H1 (cell line): ENCODE measurements around the gene CLNS1A. TPM values are rescaled to one million over a fixed set of nuclear protein-coding genes. Genes with fewer than 3 reads are reported as not detected.

Source experiments
- CTCF ChIA-PET: fragments of 300-600 bp; sonication (Branson Sonifier 250); formaldehyde crosslinking; loops from one replicate; lab custom pipeline; 2021; ENCODE audit not compliant: partially characterized antibody; lab: Charles Lee
- POLR2A ChIA-PET: fragments of 300-600 bp; sonication (Branson Sonifier 250); formaldehyde crosslinking; loops from one replicate; lab custom pipeline; 2021; ENCODE audit warnings: inconsistent platforms; ENCODE audit not compliant: partially characterized antibody; lab: Charles Lee
- DNase-seq, 2 experiments: peaks; one replicate each; pipeline versions ENCODE4 v3.0.0 to v3.0.0-alpha.2; 2010 to 2022; ENCODE audit warnings: low spot score in 2 of 2, low read depth in 1 of 2, mixed read lengths in 1 of 2
- FAIRE-seq: peaks from 2 replicates; lab custom pipeline; 2011; peaks lifted over from hg19 to GRCh38; lab: Jason Lieb, UNC
- H2AFZ ChIP-seq: 2 replicates; pipeline ENCODE4 v1.8.1; 2012; ENCODE audit warnings: low read length, inconsistent platforms
- H2AK5ac ChIP-seq: 2 replicates; pipeline ENCODE4 v1.6.1; 2013; ENCODE audit warnings: low read depth, low read length
- H2BK120ac ChIP-seq: replicated peaks from 2 replicates; pipeline ENCODE3; 2013; ENCODE audit warnings: low read depth, low read length, inconsistent platforms
- H2BK12ac ChIP-seq: 2 replicates; pipeline ENCODE4 v1.6.1; 2013; ENCODE audit warnings: low read depth, low read length
- H2BK15ac ChIP-seq: 2 replicates; pipeline ENCODE4 v1.6.1; 2013; ENCODE audit warnings: low read length
- H2BK20ac ChIP-seq: 2 replicates; pipeline ENCODE4 v1.6.1; 2013; ENCODE audit warnings: low read length
- H2BK5ac ChIP-seq: 2 replicates; pipeline ENCODE4 v1.6.1; 2013; ENCODE audit warnings: low read depth, low read length
- H3K14ac ChIP-seq: 2 replicates; pipeline ENCODE4 v1.6.1; 2013; ENCODE audit warnings: inconsistent platforms; ENCODE audit not compliant: insufficient read length
- H3K18ac ChIP-seq: 2 replicates; pipeline ENCODE4 v1.6.1; 2013; ENCODE audit warnings: low read length; ENCODE audit errors: extremely low read depth
- H3K23ac ChIP-seq: 2 replicates; pipeline ENCODE4 v1.6.1; 2013; ENCODE audit warnings: inconsistent platforms; ENCODE audit not compliant: insufficient read length
- H3K23me2 ChIP-seq: 2 replicates; pipeline ENCODE4 v1.6.1; 2013; ENCODE audit warnings: low read depth, low read length
- H3K27ac ChIP-seq: 2 replicates; pipeline ENCODE4 v1.6.1; 2011; ENCODE audit warnings: low read depth, low read length, inconsistent platforms
- H3K27me3 ChIP-seq, 4 experiments: replicated peaks in 1 of 4; 1 replicate in 1 of 4; 2 replicates in 3 of 4; pipeline versions ENCODE4 v1.6.1 to v1.8.1; 2011 to 2013; ENCODE audit warnings: low read length in 3 of 4, mild to moderate bottlenecking in 3 of 4, inconsistent platforms in 2 of 4, mixed read lengths in 2 of 4, moderate library complexity in 1 of 4; ENCODE audit not compliant: control insufficient read depth in 3 of 4, insufficient read depth in 3 of 4; ENCODE audit errors: extremely low read depth in 1 of 4
- H3K36me3 ChIP-seq, 4 experiments: 2 replicates each; pipeline versions ENCODE4 v1.6.1 to v1.8.1; 2011 to 2013; ENCODE audit warnings: mild to moderate bottlenecking in 4 of 4, low read length in 3 of 4, moderate library complexity in 2 of 4, control low read depth in 1 of 4, inconsistent platforms in 1 of 4; ENCODE audit not compliant: insufficient read depth in 4 of 4, control insufficient read depth in 2 of 4
- H3K4ac ChIP-seq: replicated peaks from 2 replicates; pipeline ENCODE3; 2013; ENCODE audit warnings: low read length, low read depth, mixed read lengths, inconsistent platforms; ENCODE audit not compliant: insufficient read length
- H3K4me1 ChIP-seq, 4 experiments: replicated peaks in 1 of 4; 1 replicate in 1 of 4; 2 replicates in 3 of 4; pipeline versions ENCODE4 v1.6.1 to v1.8.1; 2011 to 2013; ENCODE audit warnings: low read length in 3 of 4, inconsistent platforms in 2 of 4, mixed read lengths in 1 of 4; ENCODE audit not compliant: insufficient read depth in 4 of 4, control insufficient read depth in 3 of 4
- H3K4me2 ChIP-seq, 2 experiments: 2 replicates each; pipeline versions ENCODE4 v1.6.1 to v1.8.1; 2011 to 2013; ENCODE audit warnings: low read depth in 2 of 2, low read length in 2 of 2, control low read depth in 1 of 2, inconsistent platforms in 1 of 2, mild to moderate bottlenecking in 1 of 2; ENCODE audit not compliant: insufficient read depth in 1 of 2
- H3K4me3 ChIP-seq, 4 experiments: fragments of 200-600, 300-600 bp in 1 of 4; sonication (generic), shearing (Covaris generic), sonication (Bioruptor Twin) in 1 of 4; 2 replicates each; pipeline versions ENCODE4 v1.5.1 to v1.8.1; 2011 to 2016; ENCODE audit warnings: low read length in 4 of 4, low read depth in 3 of 4, control low read depth in 2 of 4, inconsistent platforms in 2 of 4, mild to moderate bottlenecking in 2 of 4, mixed read lengths in 1 of 4, moderate library complexity in 1 of 4; ENCODE audit not compliant: insufficient read depth in 2 of 4; ENCODE audit errors: extremely low read depth in 1 of 4
- H3K56ac ChIP-seq: replicated peaks from 2 replicates; pipeline ENCODE3; 2013; ENCODE audit warnings: low read depth, mild to moderate bottlenecking, mixed read lengths, low read length, inconsistent platforms; ENCODE audit not compliant: insufficient read length
- H3K79me1 ChIP-seq: 2 replicates; pipeline ENCODE4 v1.6.1; 2013; ENCODE audit warnings: low read depth, low read length, control low read depth
- H3K79me2 ChIP-seq, 2 experiments: 2 replicates each; pipeline versions ENCODE4 v1.6.1 to v1.8.1; 2012 to 2013; ENCODE audit warnings: low read length in 2 of 2, mild to moderate bottlenecking in 2 of 2, inconsistent platforms in 1 of 2; ENCODE audit not compliant: insufficient read depth in 2 of 2, control insufficient read depth in 1 of 2
- H3K9ac ChIP-seq, 4 experiments: replicated peaks in 1 of 4; 1 replicate in 1 of 4; 2 replicates in 3 of 4; pipeline versions ENCODE4 v1.6.1 to v1.8.1; 2011 to 2013; ENCODE audit warnings: low read depth in 3 of 4, low read length in 3 of 4, control low read depth in 2 of 4, mild to moderate bottlenecking in 2 of 4, moderate library complexity in 2 of 4, inconsistent platforms in 1 of 4; ENCODE audit errors: extremely low read depth in 1 of 4
- H3K9me3 ChIP-seq, 2 experiments: 2 replicates each; pipeline versions ENCODE4 v1.6.1 to v1.8.1; 2012 to 2013; ENCODE audit warnings: mild to moderate bottlenecking in 2 of 2, moderate library complexity in 2 of 2, control low read depth in 1 of 2, inconsistent platforms in 1 of 2, low read depth in 1 of 2, low read length in 1 of 2, mixed read lengths in 1 of 2; ENCODE audit not compliant: insufficient read depth in 2 of 2
- H4K20me1 ChIP-seq, 2 experiments: replicated peaks in 1 of 2; 2 replicates each; pipeline versions ENCODE3 to v1.8.1; 2011 to 2013; ENCODE audit warnings: inconsistent platforms in 2 of 2, low read length in 2 of 2, mild to moderate bottlenecking in 1 of 2; ENCODE audit not compliant: insufficient read depth in 2 of 2, control insufficient read depth in 1 of 2
- H4K5ac ChIP-seq: 2 replicates; pipeline ENCODE4 v1.6.1; 2013; ENCODE audit warnings: low read length, low read depth, mixed read lengths, inconsistent platforms; ENCODE audit not compliant: insufficient read length
- H4K8ac ChIP-seq: 2 replicates; pipeline ENCODE4 v1.8.0; 2013; ENCODE audit warnings: mild to moderate bottlenecking, moderate library complexity, low read length, inconsistent platforms; ENCODE audit not compliant: insufficient read depth; ENCODE audit errors: extremely low read depth
- H4K91ac ChIP-seq: replicated peaks from 2 replicates; pipeline ENCODE3; 2013; ENCODE audit warnings: low read length, mixed read lengths, inconsistent platforms; ENCODE audit not compliant: insufficient read length
- ASH2L ChIP-seq: fragments of 200-600, 300-600 bp; sonication (generic); IDR thresholded peaks from one replicate; pipeline ENCODE4 v1.7.1; 2017; ENCODE audit warnings: low read length
- CEBPB ChIP-seq: IDR thresholded peaks from 2 replicates; pipeline ENCODE4 v1.6.1; 2012; ENCODE audit warnings: low read depth, low read length
- CHD1 ChIP-seq: IDR thresholded peaks from 2 replicates; pipeline ENCODE4 v1.6.1; 2012; ENCODE audit warnings: low read depth, low read length, improper control_type of control experiment
- CHD2 ChIP-seq: IDR thresholded peaks from 2 replicates; pipeline ENCODE4 v1.6.1; 2012; ENCODE audit warnings: low read length, improper control_type of control experiment
- CTBP2 ChIP-seq: IDR thresholded peaks from 2 replicates; pipeline ENCODE4 v1.7.0; 2011; ENCODE audit warnings: borderline replicate concordance, mild to moderate bottlenecking, moderate library complexity, mixed read lengths, low read length; ENCODE audit not compliant: insufficient read depth, insufficient read length
- EGR1 ChIP-seq: IDR thresholded peaks from 2 replicates; pipeline ENCODE4 v1.6.1; 2011; ENCODE audit warnings: low read depth, low read length, borderline replicate concordance
- HDAC2 ChIP-seq, 2 experiments: fragments of 300-600 bp in 1 of 2; sonication (generic) in 1 of 2; IDR thresholded peaks; 2 replicates each; pipeline ENCODE4 v1.6.1; 2011 to 2012; ENCODE audit warnings: low read depth in 2 of 2, low read length in 2 of 2, mild to moderate bottlenecking in 2 of 2, moderate library complexity in 2 of 2, borderline replicate concordance in 1 of 2, inconsistent platforms in 1 of 2
- MAFK ChIP-seq: IDR thresholded peaks from 2 replicates; pipeline ENCODE4 v1.6.1; 2012; ENCODE audit warnings: low read depth, mild to moderate bottlenecking, improper control_type of control experiment, low read length
- SIX5 ChIP-seq: IDR thresholded peaks from 2 replicates; pipeline ENCODE4 v1.6.1; 2011; ENCODE audit warnings: mild to moderate bottlenecking, low read depth, low read length
- TBP ChIP-seq: IDR thresholded peaks from 2 replicates; pipeline ENCODE4 v1.6.1; 2011; ENCODE audit warnings: low read depth, low read length, improper control_type of control experiment
- YY1 ChIP-seq: IDR thresholded peaks from 2 replicates; pipeline ENCODE4 v1.6.1; 2011; ENCODE audit warnings: low read depth, mild to moderate bottlenecking, low read length
- WGBS, 2 experiments: shearing (Covaris generic) in 1 of 2; methylation state at CpG; one replicate each; pipeline versions ENCODE4 v1.1.6 to v1.1.7; 2013 to 2015; ENCODE audit warnings: low lambda C conversion rate in 2 of 2, mixed read lengths in 2 of 2, inconsistent platforms in 1 of 2, low coverage in 1 of 2, missing lambda C conversion rate in 1 of 2; ENCODE audit not compliant: insufficient replicate concordance in 2 of 2, insufficient coverage in 1 of 2, insufficient read length in 1 of 2; ENCODE audit errors: extremely low coverage in 1 of 2, missing lambda C conversion rate in 1 of 2; 5-methylcytosine and 5-hydroxymethylcytosine counted together
- polyA plus RNA-seq, 7 experiments: library from polyadenylated mRNA; depleted of rRNA in 3 of 7; stranded (reverse) in 5 of 7; unstranded in 2 of 7; fragments of >200 nt in 5 of 7; fragments of 200-250 nt in 2 of 7; gene quantifications; 1 replicate in 5 of 7; 2 replicates in 1 of 7; 4 replicates in 1 of 7; pipeline versions ENCODE4 v1.2.1 to v1.2.3, GENCODE V29; 2011 to 2013; ENCODE audit warnings: missing spikeins in 2 of 7, mixed read lengths in 2 of 7
- total RNA-seq: library from RNA; stranded (reverse); fragmentation: NEBNext Ultra II Directional; extraction: Animal tissue kit (Norgen Biotek cat#: 25700); gene quantifications from 2 replicates; pipeline ENCODE4 v1.2.1, GENCODE V29; 2021
- TF ChIP-seq, protein P1 (sequence below): IDR thresholded peaks from 2 replicates; pipeline ENCODE4 v1.6.1; 2012; ENCODE audit warnings: inconsistent platforms
- TF ChIP-seq, protein P2 (sequence below): IDR thresholded peaks from 2 replicates; pipeline ENCODE4 v1.6.1; 2011; ENCODE audit warnings: low read depth, mild to moderate bottlenecking, low read length; ENCODE audit not compliant: insufficient read depth
- TF ChIP-seq, protein P3 (sequence below): IDR thresholded peaks from 2 replicates; pipeline ENCODE4 v1.6.1; 2012; ENCODE audit warnings: inconsistent platforms

CLNS1A gene
- total and polyA plus RNA-seq, 2 of the 8 experiments (the other 6 are each of a cell fraction or from before 2014, with no cell fraction given) = 136 to 177 TPM

DNA sequence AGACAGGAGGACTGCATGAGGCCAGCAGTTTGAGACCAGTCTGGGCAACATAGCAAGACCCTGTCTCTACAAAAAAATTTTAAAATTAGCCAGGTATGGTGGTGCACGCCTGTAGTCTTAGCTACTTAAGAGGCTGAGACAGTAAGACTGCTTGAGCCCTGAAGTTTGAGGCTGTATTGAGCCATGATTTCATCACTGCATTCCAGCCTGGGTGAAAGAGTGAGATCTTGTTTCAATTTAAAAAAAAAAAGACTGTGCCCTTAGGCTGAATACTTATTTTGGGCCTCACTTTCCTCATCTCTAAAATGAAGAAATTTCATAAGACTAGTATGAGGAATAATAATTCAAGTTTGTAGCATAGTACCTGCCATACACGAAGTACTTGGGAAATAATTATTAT, 41.0 kb downstream of the CLNS1A start:
- H3K56ac ChIP-seq = no peak overlapping the region
- no peak overlapping the region for H4K5ac ChIP-seq
- WGBS, 2 experiments = 98% methylated on average over 2 of the region's 2 CpGs; no CpG with 5 or more reads in 1 of the 2 experiments
- H3K27me3 ChIP-seq = no peaks in the 10 kb centered on the region
- H2AFZ ChIP-seq = no peak overlapping the region
- no peak overlapping the region for H3K27ac ChIP-seq
- ChIA-PET POLR2A (no interaction called here), CTCF (interaction anchor here (1.0 kb wide), 1 partner anchor 15 kb away, joined by 4 read pairs; no protein-coding TSS in a partner anchor)
- H3K4me1 ChIP-seq = no peaks in the 10 kb centered on the region
- no peak overlapping the region for H3K18ac ChIP-seq
- H2BK5ac ChIP-seq = no peak overlapping the region
- H3K23me2 ChIP-seq = no peaks in the 10 kb centered on the region
- no peak overlapping the region for H2BK20ac ChIP-seq
- no peak overlapping the region for H4K91ac ChIP-seq
- no peaks in the 10 kb centered on the region for H4K20me1 ChIP-seq
- no peaks in the 10 kb centered on the region for H3K9me3 ChIP-seq
- no peak overlapping the region for H3K9ac ChIP-seq
- H3K4ac ChIP-seq = no peak overlapping the region
- H2BK15ac ChIP-seq = no peak overlapping the region
- H3K23ac ChIP-seq = no peak overlapping the region
- H2BK120ac ChIP-seq = no peak overlapping the region
- no peak overlapping the region for H3K4me2 ChIP-seq
- no peak overlapping the region for H3K14ac ChIP-seq
- DNase-seq (no peak), FAIRE-seq (no peak)
- H3K4me3 ChIP-seq = no peak overlapping the region
- no peak overlapping the region for H2BK12ac ChIP-seq
- H2AK5ac ChIP-seq = no peak overlapping the region
- H3K36me3 ChIP-seq = no peaks in the 10 kb centered on the region; a peak in 1 of 8 replicates
- H3K79me1 ChIP-seq = no peaks in the 10 kb centered on the region
- H4K8ac ChIP-seq = no peak overlapping the region
- H3K79me2 ChIP-seq = no peaks in the 10 kb centered on the region
- TF ChIP-seq CEBPB (no peak), TBP (no peak), CTBP2 (no peak), ASH2L (no peak), YY1 (no peak), MAFK (no peak), CHD2 (no peak), HDAC2 (IDR thresholded peaks at IDR 0.05; ENCODE audit: borderline replicate concordance in 1 of 2, low read depth in 2 of 2, low read length in 2 of 2) (no peak), CHD1 (no peak), EGR1 (no peak), SIX5 (no peak)
- TF ChIP-seq, protein P1, sequence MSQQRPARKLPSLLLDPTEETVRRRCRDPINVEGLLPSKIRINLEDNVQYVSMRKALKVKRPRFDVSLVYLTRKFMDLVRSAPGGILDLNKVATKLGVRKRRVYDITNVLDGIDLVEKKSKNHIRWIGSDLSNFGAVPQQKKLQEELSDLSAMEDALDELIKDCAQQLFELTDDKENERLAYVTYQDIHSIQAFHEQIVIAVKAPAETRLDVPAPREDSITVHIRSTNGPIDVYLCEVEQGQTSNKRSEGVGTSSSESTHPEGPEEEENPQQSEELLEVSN = no peak
- TF ChIP-seq, protein P2, sequence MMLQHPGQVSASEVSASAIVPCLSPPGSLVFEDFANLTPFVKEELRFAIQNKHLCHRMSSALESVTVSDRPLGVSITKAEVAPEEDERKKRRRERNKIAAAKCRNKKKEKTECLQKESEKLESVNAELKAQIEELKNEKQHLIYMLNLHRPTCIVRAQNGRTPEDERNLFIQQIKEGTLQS = no peak
- TF ChIP-seq, protein P3, sequence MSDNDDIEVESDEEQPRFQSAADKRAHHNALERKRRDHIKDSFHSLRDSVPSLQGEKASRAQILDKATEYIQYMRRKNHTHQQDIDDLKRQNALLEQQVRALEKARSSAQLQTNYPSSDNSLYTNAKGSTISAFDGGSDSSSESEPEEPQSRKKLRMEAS = no peak
